SK-N-SH (cell line): ENCODE results near the gene ZNF385A. TPM values are rescaled to one million over a fixed set of nuclear protein-coding genes. Genes with fewer than 3 reads are reported as not detected.

ENCODE experiments used
- CTCF ChIA-PET: fragments of 300-600, 350-600 bp; formaldehyde crosslinking; extraction: SDS; loops from one replicate; lab custom pipeline; 2021; lab: Yijun Ruan, JAX
- POLR2A ChIA-PET: fragments of 350-600 bp; sonication (Branson Sonifier 250); formaldehyde crosslinking; extraction: SDS; loops from one replicate; lab custom pipeline; 2020; ENCODE audit warnings: antibody characterized with exemption, inconsistent platforms; lab: Yijun Ruan, JAX
- DNase-seq: peaks from one replicate; pipeline ENCODE4 v3.0.0; 2012
- H2AFZ ChIP-seq: fragments of 200-600 bp; sonication (generic); 2 replicates; pipeline ENCODE4 v1.8.1; 2016; ENCODE audit warnings: antibody characterized with exemption, mild to moderate bottlenecking, low read depth
- H3F3A ChIP-seq: fragments of 200-600 bp; sonication (generic); replicated peaks from 2 replicates; pipeline ENCODE3; 2016; ENCODE audit warnings: antibody characterized with exemption, mild to moderate bottlenecking; ENCODE audit not compliant: insufficient read depth
- H3K27ac ChIP-seq, 2 experiments: fragments of 200-500 bp in 1 of 2; fragments of 200-600 bp in 1 of 2; sonication (Bioruptor generic) in 1 of 2; sonication (generic), shearing (Covaris generic) in 1 of 2; 2 replicates each; pipeline versions ENCODE4 v1.5.1 to v1.6.1; 2014 to 2016; ENCODE audit warnings: low read depth in 2 of 2, inconsistent platforms in 1 of 2, low read length in 1 of 2, mild to moderate bottlenecking in 1 of 2, mixed read lengths in 1 of 2
- H3K27me3 ChIP-seq: fragments of 200-600 bp; sonication (generic), shearing (Covaris generic); 2 replicates; pipeline ENCODE4 v1.6.1; 2016; ENCODE audit warnings: mixed run types; ENCODE audit not compliant: insufficient read depth
- H3K36me3 ChIP-seq, 2 experiments: fragments of 200-500 bp in 1 of 2; fragments of 200-600 bp in 1 of 2; sonication (Bioruptor generic) in 1 of 2; sonication (generic) in 1 of 2; replicated peaks in 1 of 2; 2 replicates each; pipeline versions ENCODE3 to v1.5.1; 2014 to 2016; ENCODE audit warnings: low read length in 1 of 2, mild to moderate bottlenecking in 1 of 2; ENCODE audit not compliant: insufficient read depth in 2 of 2, control insufficient read depth in 1 of 2
- H3K4me1 ChIP-seq, 2 experiments: fragments of 200-500 bp in 1 of 2; fragments of 200-600 bp in 1 of 2; sonication (Bioruptor generic) in 1 of 2; sonication (generic), shearing (Covaris generic) in 1 of 2; 2 replicates each; pipeline versions ENCODE4 v1.5.1 to v1.6.1; 2014 to 2016; ENCODE audit warnings: low read depth in 1 of 2, low read length in 1 of 2, mixed run types in 1 of 2; ENCODE audit not compliant: insufficient read depth in 2 of 2, control insufficient read depth in 1 of 2
- H3K4me2 ChIP-seq: fragments of 200-600 bp; sonication (generic), shearing (Covaris generic); 2 replicates; pipeline ENCODE4 v1.6.1; 2017; ENCODE audit warnings: mixed run types
- H3K4me3 ChIP-seq, 2 experiments: fragments of 200-500 bp in 1 of 2; fragments of 200-600 bp in 1 of 2; sonication (Bioruptor generic) in 1 of 2; sonication (generic), shearing (Covaris generic) in 1 of 2; 2 replicates each; pipeline versions ENCODE4 v1.5.1 to v1.8.1; 2014 to 2016; ENCODE audit warnings: low read depth in 2 of 2, inconsistent platforms in 1 of 2, low read length in 1 of 2, mild to moderate bottlenecking in 1 of 2, mixed read lengths in 1 of 2, moderate library complexity in 1 of 2
- H3K79me2 ChIP-seq: fragments of 200-600 bp; sonication (generic); 2 replicates; pipeline ENCODE4 v1.8.1; 2017; ENCODE audit warnings: mild to moderate bottlenecking; ENCODE audit not compliant: insufficient read depth
- H3K9ac ChIP-seq: fragments of 200-600 bp; sonication (generic); 2 replicates; pipeline ENCODE4 v1.6.1; 2017; ENCODE audit warnings: mixed run types
- H3K9me2 ChIP-seq: fragments of 200-600 bp; sonication (generic); 2 replicates; pipeline ENCODE4 v1.6.1; 2017; ENCODE audit warnings: mixed run types
- H3K9me3 ChIP-seq: fragments of 200-600 bp; sonication (generic); 2 replicates; pipeline ENCODE4 v1.6.1; 2017; ENCODE audit warnings: mixed run types, mild to moderate bottlenecking, moderate library complexity
- H4K20me1 ChIP-seq: fragments of 200-600 bp; sonication (generic); 2 replicates; pipeline ENCODE4 v1.6.1; 2017; ENCODE audit warnings: mild to moderate bottlenecking, mixed run types; ENCODE audit not compliant: insufficient read depth
- EP300 ChIP-seq, 2 experiments: IDR thresholded peaks; 2 replicates each; pipeline versions ENCODE4 v1.4.0 to v1.6.1; 2012; ENCODE audit warnings: borderline replicate concordance in 1 of 2, low read depth in 1 of 2, low read length in 1 of 2
- EZH2phosphoT487 ChIP-seq: fragments of 200-600 bp; sonication (generic); IDR thresholded peaks from 2 replicates; pipeline ENCODE4 v1.6.1; 2017; ENCODE audit warnings: low read depth, mixed run types, mild to moderate bottlenecking, antibody characterized with exemption, moderate library complexity, borderline replicate concordance
- FOXM1 ChIP-seq: IDR thresholded peaks from 2 replicates; pipeline ENCODE4 v1.4.0; 2012; ENCODE audit warnings: low read depth, mild to moderate bottlenecking
- GATA2 ChIP-seq: sonication (generic); formaldehyde crosslinking; IDR thresholded peaks from 2 replicates; pipeline ENCODE4 v1.5.0; 2020; ENCODE audit warnings: mild to moderate bottlenecking, missing genetic modification reagents
- IRF3 ChIP-seq: fragments of 150-350 bp; IDR thresholded peaks from 2 replicates; pipeline ENCODE4 v1.6.1; 2016; ENCODE audit warnings: mild to moderate bottlenecking, low read depth, low read length
- RAD21 ChIP-seq: IDR thresholded peaks from 2 replicates; pipeline ENCODE4 v1.6.1; 2012; ENCODE audit warnings: mild to moderate bottlenecking, low read length
- REST ChIP-seq: IDR thresholded peaks from 2 replicates; pipeline ENCODE4 v1.6.1; 2012; ENCODE audit warnings: mild to moderate bottlenecking, low read depth, low read length, moderate library complexity
- RFX5 ChIP-seq: IDR thresholded peaks from 2 replicates; pipeline ENCODE4 v1.6.1; 2012; ENCODE audit warnings: mild to moderate bottlenecking, improper control_type of control experiment, low read length
- RXRA ChIP-seq: IDR thresholded peaks from 2 replicates; pipeline ENCODE4 v1.4.0; 2012; ENCODE audit warnings: low read depth, mild to moderate bottlenecking, borderline replicate concordance
- SIN3A ChIP-seq: IDR thresholded peaks from 2 replicates; pipeline ENCODE4 v1.6.1; 2012; ENCODE audit warnings: low read depth, mild to moderate bottlenecking, low read length, moderate library complexity, borderline replicate concordance
- TAF1 ChIP-seq: IDR thresholded peaks from 2 replicates; pipeline ENCODE4 v1.6.1; 2012; ENCODE audit warnings: low read depth, mild to moderate bottlenecking, low read length, moderate library complexity, borderline replicate concordance
- TCF12 ChIP-seq: IDR thresholded peaks from 2 replicates; pipeline ENCODE4 v1.4.0; 2012
- YY1 ChIP-seq: IDR thresholded peaks from 2 replicates; pipeline ENCODE4 v1.4.0; 2012; ENCODE audit warnings: low read depth, mild to moderate bottlenecking
- WGBS: methylation state at CpG from one replicate; pipeline ENCODE4 v1.1.6; 2017; ENCODE audit warnings: low lambda C conversion rate; 5-methylcytosine and 5-hydroxymethylcytosine counted together
- polyA plus RNA-seq, 3 experiments: library from polyadenylated mRNA; depleted of rRNA; stranded (reverse); fragments of >200 nt; gene quantifications; 2 replicates each; pipeline ENCODE4 v1.2.3, GENCODE V29; 2012
- TF ChIP-seq, protein P1 (sequence below): IDR thresholded peaks from 2 replicates; pipeline ENCODE4 v1.4.0; 2012; ENCODE audit warnings: low read depth

Gene ZNF385A
- polyA plus RNA-seq, 1 of the 3 experiments (the other 2 are of a cell fraction) = 2.6 TPM

DNA sequence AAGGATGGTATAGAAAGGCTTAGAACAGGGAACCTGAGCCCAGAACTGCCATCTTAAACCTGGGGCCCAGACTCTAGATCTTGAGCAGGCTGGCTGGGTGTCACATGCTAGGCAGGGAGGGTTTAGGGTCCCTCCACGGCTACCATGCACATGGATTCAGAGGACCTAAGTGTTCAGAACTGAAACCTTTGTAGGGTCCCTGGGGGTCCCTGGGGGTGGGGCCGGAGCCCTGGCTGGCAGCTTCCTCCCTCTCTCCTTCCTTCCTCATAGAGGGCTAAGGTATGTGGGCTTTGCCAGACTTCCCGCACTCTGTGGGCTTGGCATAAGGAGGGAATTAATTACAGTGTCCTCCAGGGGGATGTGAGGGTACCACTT lies 4.6 kb upstream of the ZNF385A start:
- TF ChIP-seq FOXM1 (no peak), RAD21 (no peak), REST (no peak), RXRA (no peak), TAF1 (no peak), TCF12 (no peak), IRF3 (no peak), EZH2phosphoT487 (no peak), GATA2 (CRISPR knock-in tag) (no peak), SIN3A (no peak), YY1 (no peak), EP300 (IDR thresholded peaks at IDR 0.05; ENCODE audit: borderline replicate concordance in 1 of 2, low read depth in 1 of 2, low read length in 1 of 2) (no peak), RFX5 (no peak)
- TF ChIP-seq, protein P1, sequence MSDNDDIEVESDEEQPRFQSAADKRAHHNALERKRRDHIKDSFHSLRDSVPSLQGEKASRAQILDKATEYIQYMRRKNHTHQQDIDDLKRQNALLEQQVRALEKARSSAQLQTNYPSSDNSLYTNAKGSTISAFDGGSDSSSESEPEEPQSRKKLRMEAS = no peak

More for the DNA sequence above, 4.6 kb upstream of the ZNF385A start:
- 83% methylated on average over 2 of the region's 3 CpGs for WGBS
- H3K27ac ChIP-seq = no peak overlapping the region
- peaks cover 6% of the 10 kb centered on the region for H3F3A ChIP-seq
- no peak overlapping the region for H2AFZ ChIP-seq
- H3K27me3 ChIP-seq = no peaks in the 10 kb centered on the region
- no peak overlapping the region for H3K9ac ChIP-seq
- CTCF ChIA-PET = interaction anchor here (1.3 to 3.9 kb wide), 3 partner anchors 10 to 15 kb away, joined by 4 to 23 read pairs (median 5); no protein-coding TSS in a partner anchor
- H3K4me3 ChIP-seq = no peak overlapping the region
- peaks cover 0 to 47% of the 10 kb centered on the region in 2 experiments; a peak in 1 of 4 replicates for H3K4me1 ChIP-seq
- no peaks in the 10 kb centered on the region for H3K36me3 ChIP-seq
- H3K9me2 ChIP-seq = no peaks in the 10 kb centered on the region
- H3K4me2 ChIP-seq = no peak overlapping the region
- no peaks in the 10 kb centered on the region for H3K9me3 ChIP-seq
- DNase-seq = no peak
- no peaks in the 10 kb centered on the region for H3K79me2 ChIP-seq
- no peaks in the 10 kb centered on the region for H4K20me1 ChIP-seq
- POLR2A ChIA-PET = no interaction called here
